Measurements from ENCODE around the gene SRC.

SRC gene

DNA sequence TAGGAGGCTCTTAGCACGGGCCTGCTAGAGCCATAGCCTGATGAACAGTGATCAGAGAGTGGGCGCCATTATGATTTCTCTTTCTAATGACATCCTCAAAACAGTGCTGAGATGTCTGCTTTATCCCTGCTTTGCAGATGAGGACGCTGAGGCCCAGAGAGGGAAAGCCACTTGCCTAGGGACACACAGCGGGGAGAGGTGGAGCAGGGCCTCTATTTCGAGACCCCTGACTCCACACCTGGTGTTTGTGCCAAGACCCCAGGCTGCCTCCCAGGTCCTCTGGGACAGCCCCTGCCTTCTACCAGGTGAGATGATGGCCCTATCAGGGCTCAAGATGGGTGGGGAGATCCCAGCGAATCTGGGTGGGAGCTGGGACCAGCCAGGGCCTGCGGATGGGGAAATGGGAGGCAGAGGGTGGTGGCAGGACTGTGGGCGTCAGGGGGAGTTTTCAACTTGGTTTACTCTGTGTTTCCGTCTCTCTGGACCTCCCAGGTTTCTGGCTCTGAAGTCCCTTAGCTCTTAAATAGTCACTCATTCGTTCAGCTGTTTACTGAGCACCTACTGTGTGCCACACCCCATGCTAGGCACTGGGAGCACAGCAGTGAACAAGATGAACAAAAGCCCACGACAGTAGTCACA is 36.7 kb downstream of the SRC start:
- DNase-seq (ENCODE audit: low read depth in 3 of 3): no peak

DNA sequence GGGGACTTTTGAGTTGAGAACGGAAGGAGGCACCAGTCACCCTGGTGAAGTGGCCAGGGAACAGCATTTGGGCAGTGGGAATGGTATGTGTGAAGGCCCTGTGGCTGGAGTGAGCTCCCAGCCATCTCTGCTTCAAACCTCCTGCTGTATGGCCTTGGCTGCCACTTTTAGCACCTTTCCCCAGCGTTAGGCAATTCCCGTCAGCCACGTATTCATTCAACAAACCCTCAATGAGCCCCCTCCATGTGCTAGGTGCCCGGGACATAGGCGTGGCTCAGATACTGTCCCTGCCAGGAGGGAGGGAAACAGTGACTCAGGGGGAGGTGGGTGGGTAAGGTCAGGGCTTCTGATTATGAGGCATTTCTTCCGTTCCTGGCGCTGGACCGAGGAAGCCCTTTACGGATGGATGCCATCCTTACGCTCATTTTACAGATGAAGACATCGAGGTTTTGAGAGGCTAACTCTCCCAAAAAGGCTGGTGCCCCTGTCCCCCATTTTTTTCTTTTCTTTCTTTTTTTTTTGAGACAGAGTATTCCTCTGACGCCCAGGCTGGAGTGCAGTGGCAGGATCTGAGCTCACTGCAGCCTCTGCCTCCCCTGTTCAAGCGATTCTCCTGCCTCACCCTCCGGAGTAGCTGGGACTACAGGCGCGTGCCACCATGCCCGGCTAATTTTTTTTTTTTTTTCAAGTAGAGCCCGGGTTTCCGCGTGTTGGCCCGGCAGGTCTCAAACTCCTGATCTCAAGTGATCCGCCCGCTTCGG is 37.5 kb downstream of the SRC start:
- no peak for DNase-seq (ENCODE audit: low read depth in 3 of 3)

DNA sequence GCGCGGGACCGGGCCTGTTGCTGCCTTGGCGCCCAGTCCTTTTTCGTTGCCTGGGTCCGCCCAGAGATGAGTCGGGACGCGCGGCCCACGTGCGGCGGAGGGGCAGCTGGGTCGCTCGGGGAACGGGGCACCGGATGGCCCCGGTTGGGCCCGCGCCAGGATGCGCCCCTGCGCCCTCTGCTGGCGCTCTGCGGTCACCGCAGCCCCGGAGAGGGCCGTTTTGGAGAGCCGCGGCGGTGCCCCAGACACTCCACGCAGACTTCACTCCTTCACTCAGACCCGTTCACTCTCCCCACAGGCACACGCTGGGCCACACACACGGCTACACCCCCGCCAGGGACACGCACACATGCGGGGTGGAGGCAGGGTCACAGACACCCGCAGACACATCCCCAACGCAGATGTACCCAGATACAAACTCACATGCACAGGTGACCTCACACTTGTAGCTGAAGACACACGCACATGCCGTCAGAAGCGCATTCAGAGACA is 38.8 kb downstream of the SRC start:
- DNase-seq (ENCODE audit: low read depth in 3 of 3): peak; percentile 56 to 72 (median 67)

DNA sequence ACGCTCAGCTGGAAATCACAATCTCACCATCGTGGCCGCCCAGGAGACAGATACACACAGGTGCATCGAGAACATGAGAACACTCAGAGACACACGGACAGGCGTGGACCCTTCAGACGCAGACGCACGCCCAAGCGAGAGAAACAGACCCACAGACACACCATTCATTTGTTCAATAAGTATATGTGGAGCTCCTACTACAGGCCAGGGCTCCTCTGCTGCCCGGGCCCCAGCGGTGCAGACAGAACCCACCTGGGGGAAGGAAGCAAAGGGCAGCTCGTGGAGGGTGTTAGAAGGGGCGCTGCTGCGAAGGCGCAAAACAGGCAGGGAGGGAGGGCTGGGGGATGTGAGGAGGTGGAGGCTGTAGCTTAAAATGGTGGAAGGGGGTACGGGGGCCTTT is 39.2 kb downstream of the SRC start:
- no peak for DNase-seq (ENCODE audit: low read depth in 3 of 3)

DNA sequence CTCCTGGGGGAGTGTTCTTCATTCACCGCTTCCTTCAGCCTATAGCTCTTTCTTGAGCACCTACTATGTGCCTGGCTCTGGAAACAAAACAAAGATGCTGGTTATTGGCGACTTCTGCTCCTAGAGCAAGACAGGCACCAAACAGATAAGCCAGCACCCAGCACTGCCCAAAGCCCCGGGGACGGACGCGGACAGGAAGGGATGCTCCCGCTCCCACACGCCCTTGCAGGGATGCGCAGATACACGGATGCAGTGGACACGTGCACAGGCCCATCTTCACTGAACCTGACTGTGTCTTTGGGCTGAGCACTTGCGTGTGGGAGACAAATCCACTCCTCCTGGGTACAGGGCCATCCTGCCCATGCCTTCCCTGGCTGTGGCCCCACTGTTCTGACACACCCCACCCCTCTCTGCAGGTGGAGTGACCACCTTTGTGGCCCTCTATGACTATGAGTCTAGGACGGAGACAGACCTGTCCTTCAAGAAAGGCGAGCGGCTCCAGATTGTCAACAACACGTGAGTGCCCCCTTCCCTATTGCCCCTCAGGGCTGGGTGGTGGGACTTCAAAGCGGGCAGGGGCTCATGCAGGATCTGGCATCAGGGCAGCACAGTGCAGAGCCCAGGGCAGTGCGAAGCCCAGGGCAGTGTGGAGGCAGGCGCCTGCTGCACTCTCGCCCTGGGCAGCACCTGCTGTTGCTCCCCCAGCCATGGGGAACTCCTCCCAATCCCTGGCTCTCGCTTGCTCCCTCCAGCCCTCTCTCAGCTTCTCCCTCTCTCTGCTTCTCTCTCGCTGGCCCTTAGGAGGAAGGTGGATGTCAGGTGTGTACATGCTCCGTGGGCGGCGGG is 39.9 kb downstream of the SRC start:
- DNase-seq (ENCODE audit: low read depth in 3 of 3): no peak

DNA sequence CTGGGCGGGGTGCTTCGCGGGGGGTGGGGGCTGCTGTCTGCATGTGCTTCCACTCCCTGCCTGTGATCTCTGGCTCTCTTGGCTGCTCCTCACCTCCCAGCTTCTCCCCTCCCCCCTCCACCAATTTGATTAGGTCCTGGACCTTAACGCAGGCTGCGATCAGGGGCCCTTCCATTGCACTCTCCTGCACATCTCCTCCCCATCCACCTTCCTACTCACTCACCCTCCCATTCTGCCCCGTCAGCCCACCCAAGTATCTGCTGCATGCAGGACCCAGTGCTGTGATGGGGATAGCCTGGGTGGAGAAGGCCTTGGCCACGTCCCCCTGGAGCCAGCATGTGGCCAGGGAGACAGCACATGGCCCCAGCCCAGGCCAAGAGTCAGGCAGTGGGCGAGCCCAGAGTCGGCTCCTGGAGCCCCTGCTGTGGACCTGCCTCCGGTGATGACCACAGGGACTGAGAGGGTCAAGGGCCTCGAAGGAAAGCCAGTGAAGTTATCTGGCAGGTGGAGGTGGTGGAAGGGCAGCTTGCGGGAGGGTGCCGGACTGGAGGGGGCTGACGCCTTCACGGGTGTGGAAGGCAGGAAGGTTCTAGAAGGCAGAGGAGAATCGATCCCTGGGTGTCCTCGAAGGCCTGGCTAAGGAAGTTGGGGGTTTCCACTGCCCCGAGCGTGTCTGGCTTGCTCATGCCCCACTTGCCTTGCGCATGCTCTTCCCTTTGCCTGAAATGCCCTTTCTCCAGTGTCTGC is 40.7 kb downstream of the SRC start:
- DNase-seq (ENCODE audit: low read depth in 3 of 3): no peak

DNA sequence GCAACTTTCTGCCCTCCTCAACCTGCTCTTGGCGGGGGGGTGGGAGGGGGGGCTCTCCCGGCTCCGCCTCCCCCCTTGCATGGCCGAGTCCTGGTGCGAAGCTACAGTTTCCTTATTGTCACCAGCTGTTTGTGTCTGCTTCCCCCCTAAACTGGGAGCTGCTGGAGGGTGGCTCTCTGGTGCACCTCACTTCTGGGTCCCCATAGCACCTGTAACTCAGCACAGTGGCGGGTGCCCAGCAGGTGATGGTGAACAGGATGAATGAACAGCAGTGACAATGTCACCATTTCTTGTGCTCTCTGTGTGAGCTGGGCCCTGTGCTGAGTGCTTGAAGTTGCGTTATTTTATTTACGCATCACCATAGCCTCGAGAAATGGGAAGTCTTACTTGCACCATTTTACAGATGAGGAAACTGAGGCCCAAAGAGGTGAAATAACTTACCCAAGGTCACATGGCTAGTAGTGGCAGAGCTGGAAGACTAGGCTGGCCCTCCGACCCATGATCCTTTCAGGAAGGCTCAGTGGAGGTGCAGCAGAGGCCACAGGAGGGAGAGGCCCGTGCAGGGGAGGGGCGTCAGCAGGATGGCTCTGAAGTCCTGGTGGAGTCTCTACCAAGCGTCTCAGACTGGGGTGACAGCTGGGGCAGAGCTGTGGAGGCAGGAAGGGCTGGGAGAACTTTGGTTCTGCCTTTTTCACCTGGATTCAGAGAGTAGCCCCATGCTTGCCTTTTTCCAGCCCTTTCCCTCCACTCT is 41.8 kb downstream of the SRC start:
- no peak for DNase-seq (ENCODE audit: low read depth in 3 of 3)

DNA sequence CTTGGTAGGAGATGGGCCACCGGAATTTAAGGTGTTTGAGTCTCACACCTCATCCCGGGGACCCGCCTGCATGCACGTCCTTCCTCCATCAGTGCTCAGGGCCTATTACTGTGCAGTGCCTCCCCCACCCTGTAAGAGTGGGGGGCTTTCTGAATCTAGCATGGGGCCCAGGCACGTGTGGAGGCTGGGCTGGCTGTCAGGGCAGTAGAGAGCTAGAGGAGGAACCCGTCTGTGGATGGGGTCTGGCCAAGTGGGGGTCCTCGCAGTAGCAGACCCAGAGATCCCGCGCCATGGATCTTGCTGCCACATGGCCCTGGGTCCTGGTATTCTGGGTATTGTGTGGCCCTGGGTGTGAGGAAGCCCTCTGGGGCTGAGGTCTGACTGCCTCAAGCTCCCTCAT is 42.9 kb downstream of the SRC start:
- DNase-seq (ENCODE audit: low read depth in 3 of 3): no peak

DNA sequence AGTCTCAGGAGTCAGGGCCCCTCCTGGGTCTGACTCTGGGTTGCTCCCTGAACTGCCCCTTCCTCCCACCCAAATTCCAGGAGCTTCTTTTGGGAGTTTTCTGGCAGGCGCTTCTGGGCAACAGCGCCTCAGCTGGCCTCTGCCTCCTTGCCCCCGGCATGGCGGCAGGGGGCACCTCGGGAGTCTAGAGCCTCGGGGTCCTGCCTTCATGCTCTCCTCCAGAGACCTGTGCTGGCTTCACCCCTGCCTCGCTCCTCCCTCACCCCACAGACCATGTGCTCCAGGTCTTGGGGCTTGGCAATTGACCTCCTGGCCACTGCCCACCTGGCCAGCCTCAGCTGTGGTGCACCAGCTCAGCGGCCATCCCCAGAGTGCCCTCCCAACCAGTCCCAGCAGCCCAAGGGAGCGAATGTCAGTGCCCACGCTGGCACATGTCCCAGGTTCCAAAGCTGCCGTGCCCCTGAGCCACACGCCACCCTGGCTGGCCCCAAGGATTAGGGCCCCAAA is 43.4 kb downstream of the SRC start:
- no peak for DNase-seq (ENCODE audit: low read depth in 3 of 3)

DNA sequence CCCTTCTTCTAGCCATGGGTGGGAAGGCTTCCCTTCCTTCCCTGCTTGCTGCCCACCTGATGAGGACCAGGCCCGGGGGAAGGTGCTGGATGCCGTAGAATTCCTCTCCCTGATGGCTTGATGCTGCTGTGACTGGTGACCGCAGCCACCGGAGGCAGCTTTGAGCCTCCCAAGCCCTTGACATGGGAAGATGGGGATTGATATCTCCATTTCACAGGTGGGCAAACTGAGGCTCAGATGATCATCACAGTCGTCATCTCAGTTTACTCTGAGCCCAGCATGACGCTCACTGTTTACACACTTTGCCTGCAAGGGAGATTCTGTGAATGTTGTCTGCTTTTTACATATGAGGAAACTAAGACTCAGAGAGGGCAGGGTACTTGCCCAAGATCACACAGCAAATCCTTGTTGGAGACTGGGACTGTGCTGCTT is 43.9 kb downstream of the SRC start:
- DNase-seq (ENCODE audit: low read depth in 3 of 3): no peak

DNA sequence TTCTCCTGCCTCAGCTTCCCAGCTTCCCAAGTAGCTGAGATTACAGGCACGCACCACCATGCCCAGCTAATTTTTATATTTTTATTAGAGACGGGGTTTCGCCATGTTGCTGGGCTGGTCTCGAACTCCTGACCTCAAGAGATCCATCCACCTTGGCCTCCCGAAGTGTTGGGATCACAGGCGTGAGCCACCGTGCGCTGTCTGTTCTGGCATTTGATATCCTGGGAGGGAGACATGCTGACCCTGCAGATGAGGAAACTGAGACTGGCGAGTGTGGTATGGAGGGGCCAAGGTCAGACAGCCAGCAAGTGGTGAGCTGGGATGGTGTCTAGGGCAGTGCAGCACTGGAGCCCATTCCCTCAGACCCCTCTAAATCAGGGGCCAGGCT is 44.6 kb downstream of the SRC start:
- no peak for DNase-seq (ENCODE audit: low read depth in 3 of 3)

DNA sequence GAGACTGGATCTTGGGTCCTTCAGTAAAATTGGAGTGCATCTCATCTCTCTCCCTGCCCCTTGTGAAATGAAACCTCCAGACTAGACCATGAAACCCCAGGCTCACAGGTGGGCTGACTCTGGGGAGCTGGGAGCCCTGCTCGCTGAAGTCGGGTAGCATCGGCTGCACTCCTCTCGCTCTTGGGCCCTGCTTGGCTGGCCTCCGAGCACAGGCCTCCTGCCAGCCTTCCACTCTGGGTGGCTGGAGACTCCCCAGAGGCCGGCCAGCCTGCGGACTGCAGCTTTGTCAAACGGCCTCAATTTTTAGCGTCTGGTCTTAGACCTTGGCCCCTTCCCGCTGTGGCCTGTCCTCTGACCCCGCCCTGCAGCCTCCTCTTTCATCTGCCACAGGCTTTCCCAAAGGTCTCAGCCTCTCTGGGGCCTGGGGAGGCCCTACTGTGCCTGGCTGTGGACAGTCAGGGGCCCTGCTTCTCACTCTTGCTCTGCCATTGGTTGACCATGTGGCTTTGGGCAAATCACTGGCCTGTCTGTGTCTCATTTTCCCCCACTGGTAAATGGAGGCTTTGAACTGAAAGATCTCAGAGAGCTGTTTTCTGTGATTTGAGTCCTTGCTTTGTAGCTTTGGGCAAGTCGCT is 45.1 kb downstream of the SRC start:
- DNase-seq (ENCODE audit: low read depth in 3 of 3): no peak

DNA sequence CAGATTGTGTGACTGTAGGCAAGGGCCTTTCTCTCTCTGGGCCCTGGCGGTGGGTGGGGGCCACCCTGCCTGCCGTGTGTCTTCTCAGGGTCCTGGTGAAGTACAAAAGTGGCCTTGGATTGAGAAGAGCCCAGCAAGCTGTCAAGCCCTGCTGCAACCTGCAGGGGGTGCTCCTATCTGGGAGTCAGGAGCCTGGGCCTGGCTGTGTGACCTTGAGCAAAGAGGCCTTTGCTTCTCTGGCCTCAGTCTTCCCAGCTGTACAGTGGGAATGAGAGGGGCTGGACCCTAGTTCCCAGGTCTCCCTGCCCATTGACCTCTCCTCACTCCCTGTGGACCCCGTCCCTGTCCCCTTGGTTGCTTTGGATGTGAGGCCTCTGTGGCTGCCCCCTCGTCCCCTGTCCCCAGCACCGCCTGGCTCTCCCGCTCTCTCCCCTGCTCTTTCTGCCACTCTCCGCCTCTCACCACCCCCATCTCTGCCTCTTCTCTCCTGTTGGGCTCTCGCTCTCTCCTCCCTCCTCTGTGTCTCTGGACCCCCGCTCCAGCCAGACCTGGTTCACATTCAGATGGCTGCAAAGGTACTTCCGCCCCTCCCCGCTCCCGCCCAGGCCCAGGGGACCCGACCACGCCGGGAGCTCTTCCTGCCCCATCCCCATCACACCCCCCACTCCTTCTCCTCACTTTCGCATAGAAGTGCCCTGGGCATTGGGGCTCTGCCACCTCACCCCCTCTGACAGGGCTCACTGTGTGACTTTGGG is 46.7 kb downstream of the SRC start:
- no peak for DNase-seq (ENCODE audit: low read depth in 3 of 3)

DNA sequence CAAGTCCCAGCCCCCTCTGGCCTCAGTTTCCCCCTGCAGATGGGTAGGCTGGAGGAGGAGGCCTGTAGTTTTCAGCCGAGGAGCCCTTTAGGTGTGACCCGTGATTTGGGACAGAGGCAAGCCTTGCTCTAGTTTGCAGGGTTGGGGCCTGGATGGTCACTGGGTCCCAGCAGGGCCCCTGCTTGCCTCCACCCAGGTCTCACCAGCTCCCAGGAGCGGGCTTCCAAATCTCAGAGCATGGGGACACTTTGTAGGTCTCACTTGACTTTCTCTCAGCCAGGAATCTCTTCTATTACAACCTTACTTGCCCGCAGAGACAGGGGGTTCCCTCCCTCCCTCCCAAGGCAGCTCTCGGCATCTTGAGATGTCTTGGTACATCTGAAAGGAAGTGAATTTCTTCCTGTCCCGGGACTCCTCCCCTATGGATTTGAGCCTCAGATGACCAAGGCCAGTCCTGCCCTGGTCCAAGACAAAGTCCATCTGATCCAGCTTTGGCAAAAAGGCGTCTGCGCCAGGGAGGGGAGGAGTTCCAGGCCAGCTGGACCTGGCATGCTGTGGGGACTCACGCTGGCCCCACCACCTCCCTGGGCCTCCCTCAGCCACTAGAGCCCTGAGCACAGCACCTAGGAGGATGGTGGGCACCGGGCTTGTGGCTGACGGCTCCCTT is 47.4 kb downstream of the SRC start:
- DNase-seq (ENCODE audit: low read depth in 3 of 3): no peak

DNA sequence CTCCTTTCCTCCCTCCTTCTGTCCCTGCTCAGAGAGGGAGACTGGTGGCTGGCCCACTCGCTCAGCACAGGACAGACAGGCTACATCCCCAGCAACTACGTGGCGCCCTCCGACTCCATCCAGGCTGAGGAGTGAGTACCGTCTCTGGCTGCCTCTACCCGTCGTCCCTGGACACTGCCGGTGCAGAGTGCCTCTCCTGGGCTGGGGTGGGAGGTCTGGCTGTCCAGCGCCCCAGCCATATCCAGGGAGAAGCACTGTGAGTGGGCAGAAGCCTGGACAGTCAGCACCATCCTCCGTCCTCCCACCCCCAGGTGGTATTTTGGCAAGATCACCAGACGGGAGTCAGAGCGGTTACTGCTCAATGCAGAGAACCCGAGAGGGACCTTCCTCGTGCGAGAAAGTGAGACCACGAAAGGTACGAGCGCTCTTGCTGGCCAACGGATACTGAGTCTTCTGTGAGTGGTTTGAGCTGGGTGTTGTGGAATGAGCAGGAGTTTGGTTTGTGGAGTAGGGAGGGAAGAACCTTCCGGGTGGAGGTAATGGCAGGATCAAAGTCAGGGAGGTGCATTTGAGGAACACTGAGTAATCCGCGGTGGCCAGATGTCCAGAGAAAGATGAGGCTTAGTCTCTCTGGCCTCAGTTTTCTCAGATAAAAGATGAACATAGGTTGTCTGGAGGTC is 48.1 kb downstream of the SRC start:
- no peak for DNase-seq (ENCODE audit: low read depth in 3 of 3)

DNA sequence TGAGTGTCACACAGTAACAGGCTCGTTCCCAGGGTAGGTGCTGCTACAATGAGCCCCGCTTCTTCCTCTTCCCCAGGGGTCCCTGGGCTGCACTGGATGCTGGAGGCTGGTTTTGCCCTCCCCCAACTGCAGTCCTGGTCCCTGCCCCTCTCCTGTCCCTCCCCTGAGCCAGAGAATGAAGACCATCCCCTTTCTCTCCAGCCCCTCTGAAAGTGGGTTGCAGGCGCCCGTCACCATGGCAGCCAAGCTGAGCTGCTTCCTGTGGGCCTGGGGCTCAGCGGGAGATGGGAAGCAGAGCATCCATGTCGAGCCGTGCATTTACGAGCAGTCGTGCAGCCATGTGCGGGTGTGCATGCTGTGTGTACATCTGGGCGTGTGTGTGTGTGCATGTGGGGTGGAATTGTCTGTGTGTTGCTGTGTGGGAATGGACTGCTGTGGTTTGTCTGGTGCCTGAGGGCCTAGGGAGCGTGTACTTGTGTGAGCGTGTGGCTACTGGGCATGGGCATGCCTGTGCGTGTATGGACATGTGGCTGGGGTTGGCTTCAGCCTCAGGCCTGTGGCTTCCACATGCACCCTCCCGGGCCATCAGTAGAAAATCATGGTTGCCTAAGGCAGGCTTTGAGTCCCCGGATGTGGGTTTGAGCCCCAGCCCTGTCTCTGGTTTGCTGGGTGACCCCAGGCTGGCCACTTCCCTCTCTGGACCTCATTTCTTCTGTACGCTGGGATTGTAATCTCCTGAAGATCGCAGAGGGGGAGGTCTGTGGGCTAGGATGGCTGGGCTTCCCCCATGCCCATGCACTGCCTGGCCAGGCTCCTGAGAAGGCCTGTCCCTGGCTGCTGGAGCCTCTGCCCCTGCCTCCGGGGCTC is 48.8 kb downstream of the SRC start:
- no peak for DNase-seq (ENCODE audit: low read depth in 3 of 3)

DNA sequence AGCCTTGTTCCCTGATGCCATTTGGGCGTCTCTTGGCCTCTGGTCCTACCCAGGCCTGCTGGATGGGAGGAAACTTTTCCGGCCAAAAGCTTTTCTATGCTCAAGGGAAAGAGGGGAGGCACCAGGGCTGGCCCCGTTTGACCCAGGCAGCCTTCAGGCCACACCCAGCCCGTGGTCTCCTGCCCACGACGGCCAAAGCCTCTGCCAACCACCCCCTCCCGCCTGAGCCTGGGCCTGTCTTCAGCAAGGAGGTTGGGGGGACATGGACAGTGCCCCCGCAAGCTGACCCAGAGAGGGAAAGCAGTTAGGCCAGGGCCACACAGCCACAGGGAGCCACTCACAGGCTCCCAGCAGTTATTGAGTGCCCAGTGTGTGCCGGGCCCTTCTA is 49.5 kb downstream of the SRC start:
- no peak for DNase-seq (ENCODE audit: low read depth in 3 of 3)
